Astrocyte (in vitro differentiated cells and primary cell): ENCODE results near the gene RASGRP2. TPM values are rescaled to one million over a fixed set of nuclear protein-coding genes. Genes with fewer than 3 reads are reported as not detected.
A peak's percentile ranks its signal among the peaks of the same experiment; 100 is the strongest.

Experiments
- DNase-seq: peaks from one replicate; pipeline ENCODE4 v3.0.0-alpha.2; 2010; ENCODE audit warnings: low read depth
- FAIRE-seq: peaks from 2 replicates; lab custom pipeline; 2011; peaks lifted over from hg19 to GRCh38; lab: Jason Lieb, UNC
- H2AFZ ChIP-seq: 2 replicates; pipeline ENCODE4 v1.6.0; 2012; ENCODE audit warnings: low read depth, low read length, inconsistent platforms
- H3K27ac ChIP-seq: 2 replicates; pipeline ENCODE4 v1.5.1; 2011; ENCODE audit warnings: low read depth, low read length, inconsistent platforms
- H3K27me3 ChIP-seq: 2 replicates; pipeline ENCODE4 v1.6.0; 2011; ENCODE audit warnings: low read length, inconsistent platforms; ENCODE audit not compliant: insufficient read depth
- H3K36me3 ChIP-seq: 2 replicates; pipeline ENCODE4 v1.5.1; 2011; ENCODE audit warnings: low read length, inconsistent platforms; ENCODE audit not compliant: insufficient read depth
- H3K4me1 ChIP-seq: 2 replicates; pipeline ENCODE4 v1.5.1; 2011; ENCODE audit warnings: low read length, inconsistent platforms; ENCODE audit not compliant: insufficient read depth
- H3K4me2 ChIP-seq: 2 replicates; pipeline ENCODE4 v1.6.0; 2012; ENCODE audit warnings: low read length, inconsistent platforms
- H3K4me3 ChIP-seq: 2 replicates; pipeline ENCODE4 v1.5.1; 2011; ENCODE audit warnings: low read depth, mild to moderate bottlenecking, low read length, inconsistent platforms; ENCODE audit not compliant: insufficient read depth
- H3K79me2 ChIP-seq: 2 replicates; pipeline ENCODE4 v1.6.0; 2012; ENCODE audit warnings: mild to moderate bottlenecking, low read length, inconsistent platforms; ENCODE audit not compliant: insufficient read depth
- H3K9ac ChIP-seq: 2 replicates; pipeline ENCODE4 v1.6.0; 2012; ENCODE audit warnings: mild to moderate bottlenecking, low read length, inconsistent platforms
- H3K9me3 ChIP-seq: 2 replicates; pipeline ENCODE4 v1.5.1; 2012; ENCODE audit warnings: low read depth, mild to moderate bottlenecking, low read length, inconsistent platforms; ENCODE audit not compliant: insufficient read depth
- H4K20me1 ChIP-seq: 2 replicates; pipeline ENCODE4 v1.6.0; 2012; ENCODE audit warnings: low read length, inconsistent platforms; ENCODE audit not compliant: insufficient read depth
- H3K27ac Mint-ChIP-seq: one replicate; pipeline ENCODE4 v1.8.0; 2021; ENCODE audit warnings: mild to moderate bottlenecking, mixed read lengths; ENCODE audit not compliant: unreplicated experiment
- H3K27me3 Mint-ChIP-seq: one replicate; pipeline ENCODE4 v1.8.0; 2021; ENCODE audit warnings: low read depth, mixed read lengths; ENCODE audit not compliant: unreplicated experiment
- H3K36me3 Mint-ChIP-seq: one replicate; pipeline ENCODE4 v1.8.0; 2021; ENCODE audit warnings: low read depth, mixed read lengths; ENCODE audit not compliant: unreplicated experiment
- H3K4me1 Mint-ChIP-seq: one replicate; pipeline ENCODE4 v1.8.0; 2021; ENCODE audit warnings: low read depth, mixed read lengths; ENCODE audit not compliant: unreplicated experiment
- H3K4me3 Mint-ChIP-seq: one replicate; pipeline ENCODE4 v1.8.0; 2021; ENCODE audit warnings: mild to moderate bottlenecking, moderate library complexity, mixed read lengths; ENCODE audit not compliant: unreplicated experiment
- H3K9me3 Mint-ChIP-seq: one replicate; pipeline ENCODE4 v1.8.0; 2021; ENCODE audit warnings: mild to moderate bottlenecking, mixed read lengths; ENCODE audit not compliant: unreplicated experiment
- CTCF ChIP-seq: IDR thresholded peaks from 2 replicates; pipeline ENCODE4 v1.5.1; 2011; ENCODE audit warnings: low read depth, mild to moderate bottlenecking, inconsistent platforms, low read length, moderate library complexity; ENCODE audit not compliant: insufficient read depth
- EZH2 ChIP-seq: IDR thresholded peaks from 2 replicates; pipeline ENCODE4 v1.6.1; 2012; ENCODE audit warnings: mild to moderate bottlenecking, low read length, inconsistent platforms; ENCODE audit not compliant: insufficient read depth
- total RNA-seq: library from RNA; stranded (reverse); gene quantifications from 2 replicates; pipeline ENCODE4 v1.2.1, GENCODE V29; 2021

The RASGRP2 gene
- total RNA-seq, 1 donor from 2014 or later: 3.9 TPM

GRCh38 chr11:64734811-64735724, 8.9 kb downstream of the RASGRP2 start:
- Histone ChIP-seq H3K9ac (no peak overlapping the region), H3K36me3 (no peaks in the 10 kb centered on the region), H4K20me1 (no peaks in the 10 kb centered on the region), H3K27me3 (peaks cover 6% of the 10 kb centered on the region), H3K79me2 (no peaks in the 10 kb centered on the region), H3K4me3 (no peak overlapping the region), H2AFZ (no peak overlapping the region), H3K27ac (no peak overlapping the region), H3K4me2 (no peak overlapping the region), H3K9me3 (no peaks in the 10 kb centered on the region), H3K4me1 (no peaks in the 10 kb centered on the region)
- FAIRE-seq (no peak), DNase-seq (no peak)
- H3K9me3 Mint-ChIP-seq: no peaks in the 10 kb centered on the region
- no peak for TF ChIP-seq EZH2
- TF ChIP-seq CTCF: no peak
- peaks cover 3% of the 10 kb centered on the region for H3K36me3 Mint-ChIP-seq
- H3K4me3 Mint-ChIP-seq: no peak overlapping the region
- H3K27ac Mint-ChIP-seq: no peak overlapping the region
- peaks cover 43% of the 10 kb centered on the region for H3K27me3 Mint-ChIP-seq
- peaks cover 4% of the 10 kb centered on the region for H3K4me1 Mint-ChIP-seq

- peaks cover 3% of the 10 kb centered on the region for H3K36me3 Mint-ChIP-seq
- Histone ChIP-seq H2AFZ (no peak overlapping the region), H3K9ac (no peak overlapping the region), H3K79me2 (no peaks in the 10 kb centered on the region), H3K9me3 (no peaks in the 10 kb centered on the region), H3K27ac (no peak overlapping the region), H3K36me3 (no peaks in the 10 kb centered on the region), H3K4me2 (no peak overlapping the region), H3K4me1 (no peaks in the 10 kb centered on the region), H4K20me1 (no peaks in the 10 kb centered on the region), H3K27me3 (peaks cover 6% of the 10 kb centered on the region), H3K4me3 (no peak overlapping the region)
- TF ChIP-seq EZH2 (no peak), CTCF (no peak)
- DNase-seq (no peak), FAIRE-seq (no peak)
- H3K9me3 Mint-ChIP-seq: no peaks in the 10 kb centered on the region
- no peak overlapping the region for H3K27ac Mint-ChIP-seq
- no peak overlapping the region for H3K4me3 Mint-ChIP-seq
- H3K4me1 Mint-ChIP-seq: peaks cover 4% of the 10 kb centered on the region
- peaks cover 45% of the 10 kb centered on the region for H3K27me3 Mint-ChIP-seq
Observed at GRCh38 chr11:64731601-64732000, 12.3 kb downstream of the RASGRP2 start.

- no peak overlapping the region for H3K4me3 ChIP-seq
- DNase-seq (no peak), FAIRE-seq (no peak)
- H3K27me3 ChIP-seq: peaks cover 12% of the 10 kb centered on the region
- peak overlapping the region; percentile 14 for H3K4me3 Mint-ChIP-seq
- H2AFZ ChIP-seq: no peak overlapping the region
- H3K27ac Mint-ChIP-seq: no peak overlapping the region
- H3K9ac ChIP-seq: no peak overlapping the region
- H3K36me3 ChIP-seq: no peaks in the 10 kb centered on the region
- TF ChIP-seq CTCF (no peak), EZH2 (no peak)
- H3K4me1 ChIP-seq: no peaks in the 10 kb centered on the region
- no peaks in the 10 kb centered on the region for H3K79me2 ChIP-seq
- H3K27me3 Mint-ChIP-seq: peaks cover 44% of the 10 kb centered on the region
- no peaks in the 10 kb centered on the region for H3K9me3 ChIP-seq
- H4K20me1 ChIP-seq: no peaks in the 10 kb centered on the region
- no peak overlapping the region for H3K27ac ChIP-seq
- H3K36me3 Mint-ChIP-seq: peaks cover 2% of the 10 kb centered on the region
- no peaks in the 10 kb centered on the region for H3K9me3 Mint-ChIP-seq
- peaks cover 3% of the 10 kb centered on the region for H3K4me1 Mint-ChIP-seq
- H3K4me2 ChIP-seq: peak overlapping the region; percentile 22
Observed at GRCh38 chr11:64729851-64730382, 14.0 kb downstream of the RASGRP2 start.
